ENCODE data around the gene TSR3.
A peak's percentile ranks its signal among the peaks of the same experiment; 100 is the strongest.
"Not testable (repeated sequence)": the region's sequence is repeated elsewhere in the genome, so short reads cannot be mapped to it uniquely, and the experiment has no call there.

TSR3 gene

DNA sequence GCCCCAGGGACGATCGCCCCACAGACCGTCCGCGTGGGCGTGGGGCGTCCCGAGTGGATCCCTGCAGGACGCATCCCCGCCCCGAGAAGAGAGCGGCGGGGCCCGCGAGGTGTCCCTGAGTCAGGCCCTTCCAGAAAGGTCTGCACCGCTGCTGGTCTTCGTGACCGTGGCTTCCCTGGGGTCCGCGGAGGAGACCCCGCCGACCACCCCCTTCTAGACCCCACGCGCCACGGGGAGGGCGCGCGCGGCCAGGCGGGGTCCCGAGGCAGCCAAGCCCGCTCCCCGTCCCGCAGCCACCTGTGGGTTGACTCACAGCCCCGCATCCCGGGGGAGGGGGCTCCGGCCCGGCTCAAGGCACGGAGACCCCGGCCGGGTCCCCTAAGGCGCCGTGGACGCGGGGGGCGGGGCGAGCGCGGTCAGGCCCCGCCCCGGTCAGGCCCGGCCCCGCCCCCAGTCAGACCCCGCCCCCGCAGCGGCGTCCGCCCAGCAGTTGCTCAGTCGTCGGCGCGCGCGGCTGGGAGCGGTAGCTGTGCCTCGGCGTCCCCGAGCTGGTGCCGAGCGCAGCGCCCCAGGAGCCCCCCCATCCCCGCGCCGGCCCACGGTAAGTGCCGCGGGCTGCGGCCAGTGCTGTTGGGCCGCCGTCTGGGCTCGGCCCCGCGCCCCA, 18.4 kb downstream of the TSR3 start, which contains the start of gene BAIAP3:
Gene BAIAP3 (plus strand): TSS at position 497 of the 664 bp plus-strand sequence. CDS start 4,905 bp downstream, outside the sequence.
- in situ Hi-C loops (cut with MboI; ENCODE audit: low sequenced_read_pairs, unreplicated experiment): no loop called here
- peak; percentile 85 for DNase-seq (ENCODE audit: low spot score)
- TF ChIP-seq, protein P1, sequence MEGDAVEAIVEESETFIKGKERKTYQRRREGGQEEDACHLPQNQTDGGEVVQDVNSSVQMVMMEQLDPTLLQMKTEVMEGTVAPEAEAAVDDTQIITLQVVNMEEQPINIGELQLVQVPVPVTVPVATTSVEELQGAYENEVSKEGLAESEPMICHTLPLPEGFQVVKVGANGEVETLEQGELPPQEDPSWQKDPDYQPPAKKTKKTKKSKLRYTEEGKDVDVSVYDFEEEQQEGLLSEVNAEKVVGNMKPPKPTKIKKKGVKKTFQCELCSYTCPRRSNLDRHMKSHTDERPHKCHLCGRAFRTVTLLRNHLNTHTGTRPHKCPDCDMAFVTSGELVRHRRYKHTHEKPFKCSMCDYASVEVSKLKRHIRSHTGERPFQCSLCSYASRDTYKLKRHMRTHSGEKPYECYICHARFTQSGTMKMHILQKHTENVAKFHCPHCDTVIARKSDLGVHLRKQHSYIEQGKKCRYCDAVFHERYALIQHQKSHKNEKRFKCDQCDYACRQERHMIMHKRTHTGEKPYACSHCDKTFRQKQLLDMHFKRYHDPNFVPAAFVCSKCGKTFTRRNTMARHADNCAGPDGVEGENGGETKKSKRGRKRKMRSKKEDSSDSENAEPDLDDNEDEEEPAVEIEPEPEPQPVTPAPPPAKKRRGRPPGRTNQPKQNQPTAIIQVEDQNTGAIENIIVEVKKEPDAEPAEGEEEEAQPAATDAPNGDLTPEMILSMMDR (IDR thresholded peaks at IDR 0.05; ENCODE audit: borderline replicate concordance, control extremely low read depth, extremely low read depth, insufficient read depth, missing control alignments): no peak

DNA sequence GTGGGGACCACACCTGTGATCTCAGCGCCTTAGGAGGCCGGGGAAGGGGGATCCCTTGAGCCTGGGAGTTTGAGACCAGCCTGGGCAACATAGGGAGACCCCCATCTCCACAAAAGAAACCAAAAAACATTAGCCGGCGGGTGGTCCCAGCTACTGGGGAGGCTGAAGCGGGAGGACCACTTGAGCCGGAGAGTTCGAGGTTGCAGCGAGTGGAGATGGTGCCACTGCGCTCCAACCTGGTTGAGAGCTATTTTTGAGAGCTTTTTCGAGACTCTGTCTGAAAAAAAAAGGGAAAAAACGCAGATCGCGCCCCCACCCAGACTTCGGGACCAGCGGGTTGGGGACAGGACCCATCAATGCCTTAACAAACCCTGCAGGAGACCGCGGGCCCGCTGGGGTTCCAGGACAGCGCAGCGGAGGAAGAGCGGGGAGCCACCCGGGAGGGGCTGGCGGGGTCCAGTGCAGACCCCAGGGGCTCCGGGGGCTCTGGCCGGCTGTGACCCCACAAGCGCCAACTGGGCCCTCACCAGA, 19.0 kb downstream of the TSR3 start:
- TF ChIP-seq, protein P1 (IDR thresholded peaks at IDR 0.05; ENCODE audit: borderline replicate concordance, control extremely low read depth, extremely low read depth, insufficient read depth, missing control alignments): no peak
- in situ Hi-C loops (cut with MboI; ENCODE audit: low sequenced_read_pairs, unreplicated experiment): no loop called here

DNA sequence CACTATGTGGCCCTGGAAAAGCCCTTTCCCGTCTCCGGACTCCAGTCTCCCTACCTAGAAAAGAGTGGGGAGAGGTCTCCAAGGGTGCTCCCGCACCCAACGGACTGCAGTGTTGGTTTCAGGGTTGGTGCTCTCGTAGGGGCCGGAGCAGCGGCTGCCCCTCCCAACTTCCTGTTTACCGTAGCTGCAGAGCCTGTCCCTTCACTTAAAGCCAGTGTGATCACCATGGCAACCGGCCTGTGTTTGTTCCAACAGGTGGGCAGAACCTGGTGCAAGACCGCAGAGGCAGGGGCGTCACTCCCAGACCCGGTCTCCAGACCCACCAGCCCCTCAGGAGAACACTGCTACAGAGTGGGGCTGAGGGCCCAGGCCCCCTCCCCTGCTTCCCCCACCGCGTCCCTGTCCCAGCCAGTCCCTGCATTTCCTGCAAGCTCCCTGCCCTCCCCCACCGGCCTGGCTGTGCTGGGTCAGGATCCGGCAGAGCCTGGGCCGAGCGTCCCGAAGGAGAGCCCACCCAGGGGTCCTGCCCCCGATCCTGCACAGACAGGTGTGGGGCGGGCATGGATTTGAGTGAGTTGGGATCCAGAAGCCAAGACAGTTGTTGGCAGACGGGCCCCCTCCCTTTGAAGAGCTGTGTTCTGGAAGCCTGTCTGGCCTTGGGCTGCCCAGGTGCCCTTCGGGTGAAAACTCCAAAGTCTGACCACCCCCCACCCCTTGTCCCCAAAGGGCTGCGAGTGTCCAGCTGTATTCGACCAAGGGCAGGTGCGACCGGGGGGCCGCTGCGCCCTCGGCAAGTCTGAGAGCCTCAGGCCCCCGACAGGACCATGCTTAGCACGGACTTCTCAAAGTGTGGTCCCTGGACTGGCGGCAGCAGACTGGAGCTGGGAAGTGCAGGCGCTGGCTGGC, 19.7 kb downstream of the TSR3 start:
- TF ChIP-seq, protein P1 (IDR thresholded peaks at IDR 0.05; ENCODE audit: borderline replicate concordance, control extremely low read depth, extremely low read depth, insufficient read depth, missing control alignments): no peak
- peak; percentile 93 for DNase-seq (ENCODE audit: low spot score)
- in situ Hi-C loops (cut with MboI; ENCODE audit: low sequenced_read_pairs, unreplicated experiment): no loop called here

More for the DNA sequence above, 19.0 kb downstream of the TSR3 start:
- no peak for DNase-seq (ENCODE audit: low spot score)

DNA sequence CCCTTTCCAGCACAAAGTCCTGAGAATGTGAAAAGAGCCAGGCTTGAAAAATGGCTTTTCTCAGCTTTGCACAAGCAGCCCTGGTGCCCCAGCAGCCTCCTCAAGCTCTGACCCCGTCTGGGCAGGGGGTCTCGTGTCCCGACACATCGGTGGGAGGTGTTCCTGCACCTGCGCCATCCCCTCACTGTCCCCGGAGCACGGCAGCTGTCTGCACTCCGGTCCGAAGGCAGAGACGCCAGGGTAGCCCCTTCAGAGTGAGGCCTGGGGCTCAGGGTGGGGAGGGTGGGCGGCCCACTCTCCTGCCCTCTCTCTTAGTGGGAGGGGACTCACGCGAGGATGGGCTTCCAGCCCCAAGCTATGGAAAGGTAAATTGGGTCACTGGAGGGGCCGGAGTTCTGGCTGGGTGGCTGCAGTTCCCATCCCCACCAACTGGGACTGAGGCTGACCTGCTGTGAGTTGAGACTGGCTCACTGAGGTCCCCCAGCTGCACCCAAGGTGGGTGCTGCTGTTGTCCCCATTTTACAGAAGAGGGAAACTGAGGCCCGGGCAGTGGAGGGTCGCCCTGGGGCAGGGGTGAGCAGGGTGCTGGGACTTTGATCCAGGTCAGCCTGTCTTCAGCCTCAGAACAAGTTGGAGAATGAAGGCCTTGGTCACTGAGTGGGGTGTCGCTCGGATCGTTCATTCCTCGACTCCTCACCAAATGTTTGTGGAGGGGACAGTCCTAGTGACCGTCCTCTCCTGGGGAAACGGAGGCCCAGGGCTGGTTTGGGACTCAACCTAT, 20.6 kb downstream of the TSR3 start:
- no peak for DNase-seq (ENCODE audit: low spot score)
- TF ChIP-seq, protein P1 (IDR thresholded peaks at IDR 0.05; ENCODE audit: borderline replicate concordance, control extremely low read depth, extremely low read depth, insufficient read depth, missing control alignments): no peak
- in situ Hi-C loops (cut with MboI; ENCODE audit: low sequenced_read_pairs, unreplicated experiment): no loop called here

DNA sequence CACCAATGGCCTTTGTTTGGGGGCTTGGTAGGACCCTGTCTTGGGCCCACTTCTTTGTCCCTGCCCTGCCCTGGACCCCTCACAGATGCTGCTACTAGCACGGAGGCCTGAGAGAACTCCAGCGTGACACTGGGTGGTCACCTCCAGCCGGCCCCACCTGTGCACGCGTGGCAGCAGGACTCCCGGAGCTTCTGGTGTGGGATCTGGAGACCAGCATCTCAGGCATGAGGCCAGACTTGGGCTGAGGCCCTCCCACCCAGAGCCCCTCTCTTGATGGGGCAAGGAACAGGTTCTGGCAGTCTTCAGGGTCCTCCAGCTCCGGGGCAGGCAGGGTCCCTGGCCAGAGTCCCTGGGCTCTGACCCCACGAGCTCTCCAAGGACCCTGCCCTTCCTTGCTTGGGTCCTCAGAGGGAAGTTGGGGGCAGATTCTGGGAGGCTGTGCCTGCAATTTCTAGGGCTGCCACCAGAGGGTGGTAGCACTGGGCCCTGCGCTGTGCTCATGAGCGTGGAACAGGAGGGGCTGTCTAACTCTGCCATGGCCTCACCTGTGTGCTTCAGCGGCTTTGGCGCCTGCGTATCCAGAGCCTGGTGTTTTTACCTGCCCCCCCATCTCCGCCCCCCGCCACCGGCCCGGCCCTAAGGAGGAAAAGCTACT, 21.3 kb downstream of the TSR3 start:
- DNase-seq (ENCODE audit: low spot score): no peak
- TF ChIP-seq, protein P1 (IDR thresholded peaks at IDR 0.05; ENCODE audit: borderline replicate concordance, control extremely low read depth, extremely low read depth, insufficient read depth, missing control alignments): peak; percentile 32
- in situ Hi-C loops (cut with MboI; ENCODE audit: low sequenced_read_pairs, unreplicated experiment): no loop called here

DNA sequence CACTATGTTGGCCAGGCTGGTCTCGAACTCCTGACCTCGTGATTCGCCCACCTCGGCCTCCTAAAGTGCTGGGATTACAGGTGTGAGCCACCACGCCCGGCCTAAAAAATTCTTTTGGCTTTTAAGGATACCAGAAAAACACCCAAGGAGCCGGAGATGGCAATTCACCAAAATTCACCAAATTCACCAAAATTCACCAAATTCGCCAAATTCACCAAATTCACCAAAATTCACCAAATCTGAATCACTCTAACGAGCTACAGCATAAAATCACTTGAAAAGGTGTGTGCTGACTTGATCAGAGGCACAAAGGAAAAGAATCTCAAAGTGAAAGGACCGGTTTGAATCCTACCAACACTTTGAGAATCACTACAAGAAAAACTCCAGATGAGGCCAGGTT, 22.7 kb downstream of the TSR3 start:
- DNase-seq (ENCODE audit: low spot score); in situ Hi-C loops (cut with MboI; ENCODE audit: low sequenced_read_pairs, unreplicated experiment): not testable (repeated sequence)

DNA sequence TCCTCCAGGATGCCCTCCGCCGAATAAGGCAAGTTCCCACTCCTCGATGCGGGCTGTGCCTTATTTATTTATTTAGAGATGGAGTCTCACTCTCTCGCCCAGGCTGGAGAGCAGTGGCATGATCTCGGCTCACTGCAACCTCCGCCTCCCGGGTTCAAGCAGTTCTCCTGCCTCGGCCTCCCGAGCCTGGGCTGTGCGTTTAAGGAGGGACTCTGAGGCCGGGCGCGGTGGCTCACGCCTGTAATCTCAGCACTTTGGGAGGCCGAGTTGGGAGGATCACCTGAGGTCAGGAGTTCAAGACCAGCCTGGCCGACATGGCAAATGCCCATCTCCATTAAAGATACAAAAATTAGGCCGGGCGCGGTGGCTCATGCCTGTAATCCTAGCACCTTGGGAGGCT, 23.5 kb downstream of the TSR3 start:
- DNase-seq (ENCODE audit: low spot score); in situ Hi-C loops (cut with MboI; ENCODE audit: low sequenced_read_pairs, unreplicated experiment): not testable (repeated sequence)

Data from GM13976 (cell line).